Glomerular visceral epithelial cell (primary cell): ENCODE measurements around the gene TMCO4.

Experiments
- DNase-seq: peaks from one replicate; pipeline ENCODE4 v3.0.0-alpha.2; 2016; ENCODE audit errors: extremely low spot score

TMCO4 gene

GRCh38 chr1:19775831-19776230 lies 23.9 kb downstream of the TMCO4 start:
- DNase-seq = no peak

GRCh38 chr1:19775317-19775716 lies 24.4 kb downstream of the TMCO4 start:
- no peak for DNase-seq

GRCh38 chr1:19774180-19774785 lies 25.4 kb downstream of the TMCO4 start:
- no peak for DNase-seq

- no peak for DNase-seq
Observed at GRCh38 chr1:19773485-19773884, 26.2 kb downstream of the TMCO4 start.

GRCh38 chr1:19772053-19772452 lies 27.7 kb downstream of the TMCO4 start:
- DNase-seq = no peak

GRCh38 chr1:19771350-19771749 lies 28.4 kb downstream of the TMCO4 start:
- DNase-seq = no peak

GRCh38 chr1:19770436-19771190 lies 29.1 kb downstream of the TMCO4 start:
- DNase-seq = no peak

- no peak for DNase-seq
Observed at GRCh38 chr1:19769211-19769932, 30.3 kb downstream of the TMCO4 start.

- no peak for DNase-seq
Observed at GRCh38 chr1:19768353-19769210, 31.1 kb downstream of the TMCO4 start.

GRCh38 chr1:19765623-19766022 lies 34.1 kb downstream of the TMCO4 start:
- DNase-seq = peak; percentile 89

- peak; percentile 83 for DNase-seq
Observed at GRCh38 chr1:19764848-19765247, 34.9 kb downstream of the TMCO4 start.

- peak; percentile 42 for DNase-seq
Observed at GRCh38 chr1:19762175-19762779, 37.4 kb downstream of the TMCO4 start.

- peak; percentile 15 for DNase-seq
Observed at GRCh38 chr1:19759740-19760089, 40.0 kb downstream of the TMCO4 start.

- DNase-seq = peak; percentile 78
Observed at GRCh38 chr1:19758227-19758830, 41.4 kb downstream of the TMCO4 start.

- no peak for DNase-seq
Observed at GRCh38 chr1:19757641-19758040, 42.1 kb downstream of the TMCO4 start.

- DNase-seq = no peak
Observed at GRCh38 chr1:19756480-19756879, 43.2 kb downstream of the TMCO4 start.

GRCh38 chr1:19754482-19754881 lies 45.2 kb downstream of the TMCO4 start:
- DNase-seq = no peak

GRCh38 chr1:19752083-19752696 lies 47.5 kb downstream of the TMCO4 start:
- no peak for DNase-seq

- no peak for DNase-seq
Observed at GRCh38 chr1:19750882-19751276, 48.8 kb downstream of the TMCO4 start.

GRCh38 chr1:19750101-19750881 lies 49.4 kb downstream of the TMCO4 start:
- no peak for DNase-seq
